ENCODE results near the gene EYA3. TPM values are rescaled to one million over a fixed set of nuclear protein-coding genes. Genes with fewer than 3 reads are reported as not detected.
A peak's percentile ranks its signal among the peaks of the same experiment; 100 is the strongest.

The EYA3 gene, protein sequence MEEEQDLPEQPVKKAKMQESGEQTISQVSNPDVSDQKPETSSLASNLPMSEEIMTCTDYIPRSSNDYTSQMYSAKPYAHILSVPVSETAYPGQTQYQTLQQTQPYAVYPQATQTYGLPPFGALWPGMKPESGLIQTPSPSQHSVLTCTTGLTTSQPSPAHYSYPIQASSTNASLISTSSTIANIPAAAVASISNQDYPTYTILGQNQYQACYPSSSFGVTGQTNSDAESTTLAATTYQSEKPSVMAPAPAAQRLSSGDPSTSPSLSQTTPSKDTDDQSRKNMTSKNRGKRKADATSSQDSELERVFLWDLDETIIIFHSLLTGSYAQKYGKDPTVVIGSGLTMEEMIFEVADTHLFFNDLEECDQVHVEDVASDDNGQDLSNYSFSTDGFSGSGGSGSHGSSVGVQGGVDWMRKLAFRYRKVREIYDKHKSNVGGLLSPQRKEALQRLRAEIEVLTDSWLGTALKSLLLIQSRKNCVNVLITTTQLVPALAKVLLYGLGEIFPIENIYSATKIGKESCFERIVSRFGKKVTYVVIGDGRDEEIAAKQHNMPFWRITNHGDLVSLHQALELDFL
- total RNA-seq (2014; rRNA removed; shearing (Covaris generic)) = 6.8 and 10.4 TPM in 2 replicates

DNA sequence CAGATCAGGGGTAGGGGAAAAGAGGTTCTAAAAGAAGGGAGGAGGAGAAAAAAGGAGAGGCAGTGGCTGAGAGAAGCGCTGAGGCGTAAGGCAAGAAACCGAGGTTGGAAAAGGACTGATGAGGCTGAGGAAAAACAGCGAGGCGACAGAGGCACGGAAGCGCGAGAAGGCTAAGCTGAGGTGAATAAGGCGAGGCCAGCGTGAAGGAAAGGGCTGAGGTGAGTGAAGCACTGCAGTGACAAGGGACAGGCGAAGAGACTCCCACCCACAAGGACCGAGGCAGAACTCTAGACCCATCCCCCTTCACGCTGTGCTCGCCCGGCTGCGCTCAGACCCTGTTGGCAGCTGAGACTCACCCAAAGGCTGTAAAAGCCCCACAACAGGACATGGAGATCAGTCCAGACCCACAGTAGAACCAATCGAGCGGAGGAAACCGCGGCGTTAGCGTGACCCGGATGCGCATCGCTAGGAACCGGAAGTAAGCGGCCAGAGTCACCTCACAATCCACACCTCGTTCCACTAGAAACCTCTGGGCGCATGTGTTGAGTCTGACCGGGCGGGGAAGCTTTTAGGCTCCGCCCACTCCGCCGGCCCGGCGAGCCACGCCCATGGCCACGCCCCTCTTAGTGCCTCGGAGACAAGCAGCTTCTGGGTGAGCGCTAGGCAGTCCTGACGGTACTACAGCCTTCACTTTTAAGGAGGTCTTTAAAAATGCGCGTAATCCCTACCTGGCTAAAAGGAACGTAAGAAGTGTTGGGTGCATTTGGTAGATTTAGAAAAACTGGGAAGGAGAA is at the start of gene EYA3:
TSS of gene EYA3 (minus strand) at position 443 of the 794 bp plus-strand sequence. CDS start 30,584 bp downstream, outside the sequence.
- DNase-seq (ENCODE audit: low spot score) = peak; percentile 90

DNA sequence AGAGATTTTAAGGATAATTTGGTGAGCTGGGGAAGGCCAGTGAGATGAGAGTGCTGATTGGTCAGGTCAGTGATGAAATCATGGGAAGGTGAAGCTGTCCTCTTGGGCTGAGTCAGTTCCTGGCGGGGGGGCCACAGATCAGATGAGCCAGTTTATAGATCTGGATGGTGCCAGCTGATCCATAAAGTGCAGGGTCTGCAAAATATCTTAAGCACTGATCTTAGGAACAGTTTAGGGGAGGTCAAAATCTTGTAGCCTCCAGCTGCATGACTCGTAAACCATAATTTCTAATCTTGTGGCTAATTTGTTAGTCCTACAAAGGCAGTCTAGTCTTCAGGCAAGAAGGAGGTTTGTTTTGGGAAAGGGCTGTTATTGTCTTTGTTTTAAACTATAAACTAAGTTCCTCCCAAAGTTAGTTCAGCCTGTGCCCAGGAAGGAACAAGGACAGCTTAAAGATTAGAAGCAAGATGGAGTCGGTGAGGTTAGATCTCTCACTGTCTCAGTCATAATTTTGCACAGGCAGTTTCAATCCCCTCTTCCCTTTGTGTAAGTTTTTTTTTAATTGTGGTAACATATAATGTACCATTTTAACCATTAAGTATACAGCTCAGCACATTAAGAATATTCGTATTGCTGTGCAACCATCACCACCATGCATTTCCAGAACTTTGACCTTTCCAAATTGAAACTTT is 48.7 kb upstream of the EYA3 start:
- no peak for DNase-seq (ENCODE audit: low spot score)

DNA sequence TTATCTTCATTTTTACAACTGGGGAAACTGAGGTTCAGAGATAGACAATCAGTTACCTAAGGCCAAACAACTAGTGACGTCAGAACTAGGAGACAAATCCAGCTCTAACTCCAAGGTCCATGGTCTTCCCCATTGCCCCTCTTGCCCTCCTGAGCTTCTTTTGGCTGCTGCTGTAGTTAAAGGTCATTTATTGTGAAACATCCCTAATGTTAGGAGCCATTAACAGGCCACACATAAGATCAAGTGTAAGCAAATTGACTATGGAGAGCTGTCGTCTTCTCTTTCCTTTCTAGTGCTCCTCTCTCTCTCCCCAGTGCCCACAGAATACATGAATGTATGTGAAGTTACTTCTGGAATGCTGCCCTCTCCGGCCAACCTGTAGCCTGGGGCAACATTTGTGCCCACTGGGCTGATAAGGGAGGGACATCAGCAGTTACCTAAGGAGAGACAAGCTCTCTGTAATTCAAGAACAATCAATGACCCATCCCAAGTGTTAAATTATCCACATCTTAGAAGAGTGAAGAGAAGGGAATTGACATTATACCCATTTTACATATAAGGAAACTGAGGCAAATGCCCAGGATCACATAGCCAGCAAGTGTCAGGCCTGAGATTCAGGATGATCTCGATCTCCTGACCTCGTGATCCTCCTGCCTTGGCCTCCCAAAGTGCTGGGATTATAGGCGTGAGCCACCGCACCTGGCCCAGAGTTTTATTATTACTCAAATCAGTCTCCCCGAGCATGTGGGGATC is 47.9 kb upstream of the EYA3 start:
- DNase-seq (ENCODE audit: low spot score) = no peak

DNA sequence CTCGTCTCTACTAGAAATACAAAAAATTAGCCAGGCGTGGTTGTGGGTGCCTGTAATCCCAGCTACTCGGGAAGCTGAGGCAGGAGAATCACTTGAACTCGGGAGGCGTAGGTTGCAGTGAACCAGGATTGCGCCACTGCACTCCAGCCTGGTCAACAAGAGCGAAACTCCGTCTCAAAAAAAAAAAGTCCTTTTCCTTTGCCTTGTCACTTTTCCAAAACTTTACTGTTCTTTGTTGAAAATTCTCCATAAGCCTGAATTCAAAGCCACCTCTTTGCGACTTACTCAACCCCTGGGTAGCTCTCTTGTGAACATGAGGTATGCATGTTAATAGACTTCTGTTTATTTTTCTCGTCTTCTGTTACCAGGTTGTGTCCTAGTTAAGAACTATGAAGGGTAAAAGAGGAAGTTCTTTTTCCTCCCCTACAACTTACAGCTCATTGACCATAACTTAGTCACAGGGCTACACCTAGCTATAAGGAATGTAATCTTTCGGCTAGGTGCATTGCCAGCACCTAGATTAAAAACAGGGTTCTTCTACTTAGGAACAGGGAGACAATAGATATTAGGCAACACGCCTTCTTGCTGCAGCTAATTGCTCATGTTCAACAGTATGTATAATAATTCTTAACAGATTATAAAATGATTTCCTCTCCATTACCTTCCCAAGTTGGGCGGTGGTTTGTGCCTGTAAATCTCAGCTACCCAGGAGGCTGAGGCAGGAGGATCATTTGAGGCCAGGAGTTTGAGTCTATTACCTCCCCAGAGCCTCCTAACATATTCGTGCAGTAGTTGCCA is 47.2 kb upstream of the EYA3 start:
- no peak for DNase-seq (ENCODE audit: low spot score)

DNA sequence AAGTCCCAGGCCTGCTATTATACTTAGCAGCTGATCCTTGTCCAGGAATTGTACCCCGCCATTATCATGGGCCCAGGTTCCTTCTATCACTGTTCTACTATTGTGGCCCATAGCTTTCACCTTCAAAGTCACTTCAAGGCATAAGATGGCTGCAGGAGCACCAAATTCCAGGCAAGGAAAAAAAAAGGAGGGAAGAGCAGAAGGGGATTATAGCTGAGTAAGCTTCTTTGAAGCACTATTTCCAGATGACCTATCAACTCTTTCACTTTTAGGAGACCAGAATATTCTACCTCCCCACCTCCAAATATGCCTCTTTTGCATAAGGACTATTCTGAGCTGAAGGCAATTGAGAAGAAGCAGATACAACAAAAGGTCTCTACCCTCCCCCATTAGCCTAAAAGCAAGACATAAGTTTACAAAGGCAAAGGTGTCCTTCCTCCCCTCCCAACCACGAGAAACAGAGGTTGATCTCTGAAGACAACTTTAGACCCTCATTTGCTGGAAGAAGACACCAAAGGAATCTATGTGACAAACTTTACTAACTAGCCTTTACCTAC is 46.3 kb upstream of the EYA3 start:
- no peak for DNase-seq (ENCODE audit: low spot score)

DNA sequence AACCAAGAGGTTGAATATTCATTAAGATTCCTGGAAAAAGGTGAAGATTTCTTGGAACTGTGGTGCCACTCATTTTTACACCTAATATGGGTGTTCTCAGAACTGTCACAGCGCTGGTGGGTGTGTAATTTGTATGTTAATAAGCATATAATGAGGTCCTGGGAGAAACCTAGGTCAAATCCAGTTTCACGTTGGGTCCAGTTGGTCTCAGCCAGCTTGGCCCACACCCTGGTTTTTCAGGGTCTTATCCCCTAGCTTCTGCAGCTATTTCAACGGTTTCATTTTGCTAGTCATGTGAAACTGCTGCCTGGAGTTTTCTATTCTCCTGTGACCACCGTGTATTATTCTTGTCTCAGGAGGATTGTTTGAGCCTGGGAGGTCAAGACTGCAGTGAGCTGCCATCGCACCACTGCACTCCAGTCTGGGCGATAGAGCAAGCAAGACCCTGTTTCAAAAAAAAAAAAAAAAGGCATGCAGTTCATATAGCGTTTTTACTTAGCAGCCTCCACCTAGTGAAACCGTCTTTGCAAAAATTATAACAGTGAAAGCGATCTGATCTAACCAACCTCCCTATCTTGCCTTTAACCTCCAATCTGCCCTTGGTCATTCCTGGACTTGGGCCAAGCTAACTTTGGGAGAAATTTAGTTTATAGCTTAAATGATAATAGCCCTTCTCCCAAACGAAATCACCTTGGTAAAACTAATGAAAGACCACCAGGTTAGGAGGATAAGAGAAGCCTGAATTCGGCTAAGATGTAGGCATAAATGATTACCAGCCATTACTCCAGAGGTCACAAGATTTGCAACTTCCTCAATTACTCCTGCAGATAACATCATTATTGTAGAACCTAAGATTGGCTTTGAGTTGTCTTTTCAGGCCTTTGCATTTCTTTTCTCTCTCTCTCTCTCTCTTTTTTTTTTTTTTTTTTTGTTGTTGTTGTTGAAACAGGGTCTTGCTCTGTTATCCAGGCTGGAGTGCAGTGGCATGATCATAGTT is 44.1 kb upstream of the EYA3 start:
- no peak for DNase-seq (ENCODE audit: low spot score)

DNA sequence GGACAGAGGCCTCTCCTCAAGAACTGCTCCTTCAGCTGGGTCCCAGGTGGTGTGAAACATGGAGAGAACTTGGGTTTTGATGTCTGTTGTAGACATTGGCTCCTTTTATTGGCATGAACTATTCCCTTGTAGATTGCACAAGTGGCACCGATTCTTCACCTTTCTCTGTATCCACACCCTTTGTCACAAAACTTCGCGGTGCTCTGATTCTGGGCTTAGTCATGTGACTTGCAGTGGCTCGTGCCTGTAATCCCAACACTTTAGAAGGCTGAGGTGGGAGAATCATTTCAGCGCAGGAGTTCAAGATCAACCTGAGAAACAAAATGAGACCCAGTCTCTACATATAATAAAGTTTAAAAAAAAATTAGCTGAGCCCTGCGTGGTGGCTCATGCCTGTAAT is 42.5 kb upstream of the EYA3 start:
- DNase-seq (ENCODE audit: low spot score) = no peak

DNA sequence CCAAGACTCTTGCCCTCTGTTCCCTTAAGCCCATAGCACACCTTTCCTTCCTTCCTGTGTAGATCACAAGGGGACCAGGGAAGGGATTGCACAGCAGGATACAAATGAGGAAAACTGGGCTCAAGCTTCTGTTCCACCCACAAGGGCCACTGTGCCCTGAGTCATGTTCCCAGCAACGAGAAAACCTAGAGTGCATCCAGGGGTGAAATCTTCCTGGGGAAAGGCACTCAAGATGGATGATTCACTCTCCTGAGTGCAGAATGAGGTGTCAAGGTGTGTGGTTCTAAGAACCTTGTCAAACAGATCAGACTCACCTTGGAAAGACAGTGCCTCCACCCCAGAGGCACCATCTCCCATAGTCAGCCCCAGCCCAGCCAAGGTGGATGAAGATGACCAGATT is 40.7 kb upstream of the EYA3 start:
- peak; percentile 61 for DNase-seq (ENCODE audit: low spot score)

DNA sequence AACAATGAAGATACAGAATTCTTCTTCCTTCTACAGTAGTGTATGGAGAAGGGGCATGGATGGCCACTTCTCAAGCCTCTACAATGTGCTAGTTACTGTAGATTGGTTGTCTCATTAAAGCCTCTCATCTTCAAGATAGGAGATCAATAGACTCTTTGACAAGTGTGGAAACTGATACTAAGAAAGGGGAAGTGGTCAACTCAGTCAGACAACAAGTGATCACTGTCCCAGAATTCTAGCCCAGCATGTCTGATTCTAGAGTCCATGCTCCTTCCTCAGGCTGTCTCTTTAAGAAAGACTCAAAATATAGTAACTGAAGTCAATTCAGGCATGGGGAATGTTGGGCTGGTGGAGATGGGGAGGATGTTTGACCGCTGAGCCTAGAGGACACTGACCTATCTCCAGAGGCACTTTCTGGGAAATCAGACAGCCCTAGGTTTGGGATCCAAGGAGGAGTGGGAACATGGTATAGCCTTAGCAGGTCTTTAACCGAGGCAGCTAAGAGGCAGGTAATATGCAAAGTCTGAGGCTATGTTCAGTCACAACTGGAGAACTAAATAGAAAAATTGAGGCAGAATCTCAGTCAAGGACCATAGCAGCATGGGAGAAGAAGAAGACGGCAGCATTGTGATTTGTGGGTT is 39.3 kb upstream of the EYA3 start:
- DNase-seq (ENCODE audit: low spot score) = no peak

DNA sequence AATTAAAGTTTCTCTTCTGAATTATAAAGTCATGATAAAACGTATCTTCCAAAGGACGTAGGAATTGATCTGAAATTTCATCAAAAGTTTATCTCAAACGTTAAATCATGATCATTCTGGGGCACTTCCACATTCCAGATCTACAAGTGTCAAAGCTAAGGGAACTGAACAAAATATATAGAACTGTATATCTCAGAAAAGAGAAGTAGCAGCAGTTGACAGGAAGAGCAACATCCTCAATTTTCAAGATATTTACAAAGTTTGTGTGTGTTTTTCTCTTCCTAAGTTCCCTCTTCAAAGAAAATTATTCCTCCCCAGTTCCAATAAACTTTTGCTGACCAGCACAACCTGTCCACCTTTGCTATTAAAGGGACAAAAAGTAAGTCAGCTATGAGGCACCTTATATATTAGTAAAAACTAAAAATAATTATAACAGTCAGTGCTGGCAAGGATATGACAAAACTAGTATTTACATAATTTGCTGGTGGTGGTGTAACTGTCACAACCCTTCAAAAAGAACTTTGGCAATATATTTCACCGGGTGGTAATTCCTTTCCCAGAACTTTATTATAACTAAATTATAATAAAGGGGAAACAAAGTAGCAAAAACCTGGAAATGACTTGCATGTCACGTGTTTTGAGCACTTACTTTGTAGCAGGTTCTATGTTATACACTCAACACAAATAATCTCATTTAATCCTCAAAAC is 38.5 kb upstream of the EYA3 start:
- DNase-seq (ENCODE audit: low spot score) = no peak

DNA sequence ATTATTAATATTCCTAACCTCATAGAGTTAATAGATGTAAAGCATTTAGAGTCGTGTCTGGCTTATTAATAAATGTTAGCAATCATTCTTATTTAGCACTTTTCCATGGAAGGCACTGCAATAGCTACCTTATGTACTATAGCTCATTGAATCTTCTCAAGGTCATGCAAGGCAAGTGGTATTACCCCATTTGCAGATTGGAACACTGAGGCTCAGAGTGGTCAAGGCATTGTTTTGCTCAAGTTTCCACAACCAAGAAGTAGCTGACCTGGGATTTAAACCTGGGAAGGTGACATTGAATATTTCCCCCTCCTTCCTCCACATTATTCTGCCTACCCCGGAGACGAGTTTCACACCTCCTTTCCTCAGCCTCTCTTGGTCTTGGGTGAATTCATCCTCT is 37.8 kb upstream of the EYA3 start:
- DNase-seq (ENCODE audit: low spot score) = no peak

DNA sequence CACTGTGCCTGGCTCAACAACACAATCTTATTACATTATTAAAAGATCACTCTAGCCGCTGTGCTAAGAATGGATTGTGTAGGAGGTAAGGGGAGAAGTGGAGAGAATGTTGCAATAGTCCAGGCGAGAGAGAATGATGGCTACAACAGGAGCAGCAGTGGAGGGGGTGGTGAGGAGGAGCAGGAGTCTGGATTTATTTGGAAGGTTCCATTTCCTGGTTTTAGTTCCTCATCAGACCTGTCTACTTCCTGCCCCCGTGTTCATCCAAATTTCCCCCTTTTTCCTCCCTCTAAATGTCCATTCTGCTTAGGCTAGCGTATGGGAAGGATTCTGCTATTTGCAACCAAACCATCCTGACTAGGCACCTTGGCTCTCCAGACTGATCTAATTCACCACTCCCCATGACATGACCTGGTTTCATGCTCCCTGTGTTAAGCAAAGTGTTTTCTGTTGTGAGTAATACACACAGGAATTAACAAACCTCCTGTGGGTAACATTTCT is 35.1 kb upstream of the EYA3 start:
- peak; percentile 48 for DNase-seq (ENCODE audit: low spot score)

DNA sequence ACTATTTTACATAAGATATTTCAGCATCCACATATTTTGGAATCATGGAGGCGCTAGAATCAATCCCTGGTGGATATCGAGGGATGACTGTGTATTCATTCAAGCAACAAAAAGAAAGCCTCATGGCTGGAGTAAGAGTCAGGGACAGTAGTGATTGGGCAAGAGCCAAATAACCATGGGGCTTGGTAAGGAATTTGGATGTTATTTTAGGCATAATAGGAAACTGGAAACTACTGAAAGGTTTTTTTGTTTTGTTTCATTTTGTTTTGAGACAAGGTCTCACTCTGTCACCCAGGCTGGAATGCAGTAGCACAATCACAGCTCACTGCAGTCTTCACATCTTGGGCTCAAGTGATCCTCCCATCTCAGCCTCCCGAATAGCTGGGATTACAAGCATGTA is 33.8 kb upstream of the EYA3 start:
- no peak for DNase-seq (ENCODE audit: low spot score)

DNA sequence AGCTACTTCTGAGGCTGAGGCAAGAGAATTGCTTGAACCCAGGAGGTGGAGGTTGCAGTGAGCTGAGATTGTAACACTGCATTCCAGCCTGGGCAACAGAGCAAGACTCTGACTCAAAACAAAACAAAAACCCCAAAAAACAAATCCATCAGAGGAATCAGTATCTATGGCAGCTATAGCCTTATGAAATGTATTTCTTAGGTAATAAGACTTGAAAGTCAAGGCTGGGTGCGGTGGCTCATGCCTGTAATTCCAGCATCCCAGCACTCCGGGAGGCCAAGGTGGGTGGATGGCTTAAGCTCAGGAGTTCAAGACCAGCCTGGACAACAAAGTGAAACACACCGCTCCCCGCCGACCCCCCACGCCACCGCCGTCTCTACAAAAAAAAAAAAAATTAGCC is 31.1 kb upstream of the EYA3 start:
- no peak for DNase-seq (ENCODE audit: low spot score)

DNA sequence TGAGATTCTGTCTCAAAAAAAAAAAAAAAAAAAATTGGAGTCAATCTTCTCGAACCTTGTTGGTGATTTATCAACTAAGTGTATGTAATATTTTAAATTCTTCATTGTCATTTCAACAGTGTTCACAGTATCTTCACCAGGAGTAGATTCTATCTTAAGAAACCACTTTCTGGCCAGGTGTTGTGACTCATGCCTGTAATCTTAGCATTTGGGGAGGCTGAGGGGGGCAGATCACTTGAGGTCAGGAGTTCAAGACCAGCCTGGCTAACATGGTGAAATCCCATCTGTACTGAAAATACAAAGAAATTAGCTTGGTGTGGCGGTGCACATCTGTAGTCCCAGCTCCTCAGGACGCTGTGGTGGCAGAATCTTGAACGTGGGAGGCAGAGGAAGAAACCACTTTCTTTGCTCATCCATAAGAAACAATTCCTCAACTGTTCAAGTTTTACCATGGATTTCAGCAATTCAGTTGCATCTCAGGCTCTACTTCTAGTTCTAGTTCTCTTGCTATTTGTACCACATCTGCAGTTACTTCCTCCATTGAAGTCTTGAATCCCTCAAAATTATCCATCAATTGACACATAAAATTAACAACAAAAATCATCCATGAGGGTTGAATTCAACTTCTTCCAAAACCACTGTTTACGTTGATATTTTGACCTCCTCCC is 30.4 kb upstream of the EYA3 start:
- DNase-seq (ENCODE audit: low spot score) = no peak

DNA sequence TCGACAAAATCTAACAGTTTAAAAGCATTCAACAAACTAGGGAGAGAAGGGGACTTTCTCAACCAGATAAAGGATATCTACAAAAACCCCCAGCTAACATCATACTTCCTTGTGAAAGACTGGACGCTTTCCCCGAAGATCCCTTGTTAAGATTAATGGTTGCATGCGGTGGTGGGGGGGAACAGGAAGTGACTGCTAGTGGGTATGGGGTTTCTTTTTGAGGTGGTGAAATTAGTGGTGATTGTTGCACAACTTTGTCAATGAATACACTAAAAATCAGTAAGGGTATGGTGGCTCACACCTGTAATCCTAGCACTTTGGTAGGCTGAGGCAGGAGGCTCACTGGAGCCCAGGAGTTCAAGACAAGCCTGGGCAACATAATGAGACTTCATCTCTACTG is 26.9 kb upstream of the EYA3 start:
- no peak for DNase-seq (ENCODE audit: low spot score)

DNA sequence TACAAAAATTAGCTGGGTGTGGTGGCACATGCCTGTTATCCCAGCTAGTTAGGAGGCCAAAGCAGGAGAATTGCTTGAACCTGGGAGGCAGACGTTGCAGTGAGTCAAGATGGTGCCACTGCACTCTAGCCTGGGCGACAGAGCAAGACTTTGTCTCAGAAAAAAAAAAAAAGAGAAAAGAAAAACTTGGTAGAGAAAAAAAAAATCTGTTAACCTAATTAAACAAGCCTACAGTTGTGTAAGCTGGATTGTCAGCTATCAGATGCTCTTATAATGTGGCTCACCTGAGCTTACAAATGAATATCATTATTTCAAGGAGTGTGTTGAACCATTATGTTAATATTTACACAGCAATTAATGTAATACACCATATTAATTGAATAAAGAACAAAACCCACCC is 26.4 kb upstream of the EYA3 start:
- no peak for DNase-seq (ENCODE audit: low spot score)
